Measurements from ENCODE around the gene CLEC10A.

The CLEC10A gene

GRCh38 chr17:7026471-7027115 lies 53.5 kb downstream of the CLEC10A start:
- H3K4me1 ChIP-seq (ENCODE audit: insufficient read depth, low read length, poor library complexity, severe bottlenecking), result peaks cover 15% of the 10 kb centered on the region
- H3K4me2 ChIP-seq (ENCODE audit: low read depth, low read length, poor library complexity, severe bottlenecking), result no peak overlapping the region
- no peaks in the 10 kb centered on the region for H4K20me1 ChIP-seq (ENCODE audit: insufficient read depth, low read length, poor library complexity, severe bottlenecking)
- no peak overlapping the region for H3K4me3 ChIP-seq (ENCODE audit: low read length, poor library complexity, severe bottlenecking)
- no peaks in the 10 kb centered on the region for H3K9me2 ChIP-seq (replicated peaks; ENCODE audit: low read depth, low read length)
- H2AFZ ChIP-seq (ENCODE audit: low read length), result no peak overlapping the region
- no peaks in the 10 kb centered on the region for H3K79me2 ChIP-seq (ENCODE audit: insufficient read depth, low read length)
- no peak overlapping the region for H3K9ac ChIP-seq (ENCODE audit: low read depth, low read length, poor library complexity, severe bottlenecking)
- TF ChIP-seq EZH2phosphoT487 (IDR thresholded peaks at IDR 0.05; ENCODE audit: borderline replicate concordance), result no peak
- TF ChIP-seq CTCF (conservative IDR thresholded peaks at IDR 0.05; ENCODE audit: low read length), result no peak
- H3K27me3 ChIP-seq (ENCODE audit: insufficient read depth, low read length, poor library complexity, severe bottlenecking), result no peaks in the 10 kb centered on the region
- no peaks in the 10 kb centered on the region for H3K9me3 ChIP-seq (ENCODE audit: insufficient read depth, low read depth, low read length)
- no peaks in the 10 kb centered on the region for H3K36me3 ChIP-seq (ENCODE audit: insufficient read depth, low read length)
- H3F3A ChIP-seq (ENCODE audit: low read depth), result no peaks in the 10 kb centered on the region

- H3K4me2 ChIP-seq (ENCODE audit: low read depth, low read length, poor library complexity, severe bottlenecking), result no peak overlapping the region
- no peaks in the 10 kb centered on the region for H4K20me1 ChIP-seq (ENCODE audit: insufficient read depth, low read length, poor library complexity, severe bottlenecking)
- no peaks in the 10 kb centered on the region for H3K79me2 ChIP-seq (ENCODE audit: insufficient read depth, low read length)
- H3K9me2 ChIP-seq (replicated peaks; ENCODE audit: low read depth, low read length), result no peaks in the 10 kb centered on the region
- H3K9me3 ChIP-seq (ENCODE audit: insufficient read depth, low read depth, low read length), result no peaks in the 10 kb centered on the region
- no peak overlapping the region for H3K9ac ChIP-seq (ENCODE audit: low read depth, low read length, poor library complexity, severe bottlenecking)
- TF ChIP-seq CTCF (conservative IDR thresholded peaks at IDR 0.05; ENCODE audit: low read length) (no peak), EZH2phosphoT487 (IDR thresholded peaks at IDR 0.05; ENCODE audit: borderline replicate concordance) (no peak)
- H3K36me3 ChIP-seq (ENCODE audit: insufficient read depth, low read length), result no peaks in the 10 kb centered on the region
- H2AFZ ChIP-seq (ENCODE audit: low read length), result no peak overlapping the region
- H3K27me3 ChIP-seq (ENCODE audit: insufficient read depth, low read length, poor library complexity, severe bottlenecking), result no peaks in the 10 kb centered on the region
- no peak overlapping the region for H3K4me3 ChIP-seq (ENCODE audit: low read length, poor library complexity, severe bottlenecking)
- H3K4me1 ChIP-seq (ENCODE audit: insufficient read depth, low read length, poor library complexity, severe bottlenecking), result peaks cover 15% of the 10 kb centered on the region
- no peaks in the 10 kb centered on the region for H3F3A ChIP-seq (ENCODE audit: low read depth)
Observed at GRCh38 chr17:7025245-7025644, 54.8 kb downstream of the CLEC10A start.
